ENCODE measurements around the gene GIMAP1. TPM values are rescaled to one million over a fixed set of nuclear protein-coding genes. Genes with fewer than 3 reads are reported as not detected.

The GIMAP1 gene
- total RNA-seq, 1 donor from 2014 or later: not detected

- Mint-ChIP-seq H3K36me3 (ENCODE audit: insufficient read depth) (no peaks in the 10 kb centered on the region), H3K27ac (no peak overlapping the region), H3K27me3 (peaks cover 71% of the 10 kb centered on the region), H3K4me3 (ENCODE audit: low read depth) (no peak overlapping the region), H3K9me3 (ENCODE audit: low read depth) (peaks cover 7% of the 10 kb centered on the region), H3K4me1 (ENCODE audit: low read depth) (no peaks in the 10 kb centered on the region)
- no peak for DNase-seq (ENCODE audit: low spot score, unreplicated experiment)
- TF ChIP-seq CTCF (IDR thresholded peaks at IDR 0.05; ENCODE audit: unreplicated experiment): no peak
These were observed 11.6 kb downstream of the GIMAP1 start for GRCh38 chr7:150728011-150728410.

- Mint-ChIP-seq H3K4me3 (ENCODE audit: low read depth) (no peak overlapping the region), H3K4me1 (ENCODE audit: low read depth) (no peaks in the 10 kb centered on the region)
These were observed 12.2 kb downstream of the GIMAP1 start for GRCh38 chr7:150728609-150729008.

GRCh38 chr7:150731916-150732315 is 15.5 kb downstream of the GIMAP1 start:
- Mint-ChIP-seq H3K27me3 (peaks cover 85% of the 10 kb centered on the region), H3K36me3 (ENCODE audit: insufficient read depth) (no peaks in the 10 kb centered on the region), H3K27ac (no peak overlapping the region), H3K4me3 (ENCODE audit: low read depth) (no peak overlapping the region), H3K9me3 (ENCODE audit: low read depth) (peaks cover 7% of the 10 kb centered on the region), H3K4me1 (ENCODE audit: low read depth) (no peaks in the 10 kb centered on the region)
- DNase-seq (ENCODE audit: low spot score, unreplicated experiment): no peak
- no peak for TF ChIP-seq CTCF (IDR thresholded peaks at IDR 0.05; ENCODE audit: unreplicated experiment)

More at GRCh38 chr7:150728609-150729008, 12.2 kb downstream of the GIMAP1 start:
- peaks cover 74% of the 10 kb centered on the region for H3K27me3 Mint-ChIP-seq
- DNase-seq (ENCODE audit: low spot score, unreplicated experiment): no peak
- no peak overlapping the region for H3K27ac Mint-ChIP-seq
- peaks cover 7% of the 10 kb centered on the region for H3K9me3 Mint-ChIP-seq (ENCODE audit: low read depth)
- no peak for TF ChIP-seq CTCF (IDR thresholded peaks at IDR 0.05; ENCODE audit: unreplicated experiment)
- no peaks in the 10 kb centered on the region for H3K36me3 Mint-ChIP-seq (ENCODE audit: insufficient read depth)

- Mint-ChIP-seq H3K36me3 (ENCODE audit: insufficient read depth) (no peaks in the 10 kb centered on the region), H3K27me3 (peaks cover 85% of the 10 kb centered on the region), H3K9me3 (ENCODE audit: low read depth) (peaks cover 4% of the 10 kb centered on the region), H3K4me3 (ENCODE audit: low read depth) (no peak overlapping the region), H3K4me1 (ENCODE audit: low read depth) (no peaks in the 10 kb centered on the region), H3K27ac (no peak overlapping the region)
- no peak for DNase-seq (ENCODE audit: low spot score, unreplicated experiment)
- no peak for TF ChIP-seq CTCF (IDR thresholded peaks at IDR 0.05; ENCODE audit: unreplicated experiment)
These were observed 16.5 kb downstream of the GIMAP1 start for GRCh38 chr7:150732786-150733481.

- no peak for DNase-seq (ENCODE audit: low spot score, unreplicated experiment)
- H3K4me3 Mint-ChIP-seq (ENCODE audit: low read depth): no peak overlapping the region
- H3K27me3 Mint-ChIP-seq: peaks cover 87% of the 10 kb centered on the region
- no peaks in the 10 kb centered on the region for H3K36me3 Mint-ChIP-seq (ENCODE audit: insufficient read depth)
- H3K27ac Mint-ChIP-seq: no peak overlapping the region
- no peak for TF ChIP-seq CTCF (IDR thresholded peaks at IDR 0.05; ENCODE audit: unreplicated experiment)
- no peaks in the 10 kb centered on the region for H3K4me1 Mint-ChIP-seq (ENCODE audit: low read depth)
- peaks cover under 1% of the 10 kb centered on the region for H3K9me3 Mint-ChIP-seq (ENCODE audit: low read depth)
These were observed 17.2 kb downstream of the GIMAP1 start for GRCh38 chr7:150733482-150734095.
